ENCODE data around the gene SNRPE.

DNA sequence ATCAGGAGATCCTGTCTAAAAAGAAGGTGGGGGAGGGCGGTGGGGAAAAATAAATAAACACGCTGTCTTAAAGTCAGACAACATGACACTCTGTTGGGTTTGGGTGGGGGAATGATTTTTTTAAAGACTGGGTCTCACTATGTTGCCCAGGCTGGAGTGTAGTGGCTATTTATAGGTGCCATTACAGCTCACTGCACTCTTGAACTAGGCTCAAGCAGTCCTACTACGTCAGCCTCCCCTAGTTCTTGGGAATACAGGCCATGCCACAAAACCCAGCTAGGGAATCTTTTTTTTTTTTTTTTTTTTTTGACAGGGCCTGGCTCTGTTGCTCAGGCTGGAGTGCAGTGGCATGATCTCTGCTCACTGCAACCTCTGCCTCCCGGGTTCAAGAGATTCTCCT is 2.4 kb upstream of the SNRPE start:
- TF ChIP-seq, protein P1, sequence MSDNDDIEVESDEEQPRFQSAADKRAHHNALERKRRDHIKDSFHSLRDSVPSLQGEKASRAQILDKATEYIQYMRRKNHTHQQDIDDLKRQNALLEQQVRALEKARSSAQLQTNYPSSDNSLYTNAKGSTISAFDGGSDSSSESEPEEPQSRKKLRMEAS (IDR thresholded peaks at IDR 0.05; ENCODE audit: insufficient read depth, insufficient read length) = no peak
- TF ChIP-seq, protein P2, sequence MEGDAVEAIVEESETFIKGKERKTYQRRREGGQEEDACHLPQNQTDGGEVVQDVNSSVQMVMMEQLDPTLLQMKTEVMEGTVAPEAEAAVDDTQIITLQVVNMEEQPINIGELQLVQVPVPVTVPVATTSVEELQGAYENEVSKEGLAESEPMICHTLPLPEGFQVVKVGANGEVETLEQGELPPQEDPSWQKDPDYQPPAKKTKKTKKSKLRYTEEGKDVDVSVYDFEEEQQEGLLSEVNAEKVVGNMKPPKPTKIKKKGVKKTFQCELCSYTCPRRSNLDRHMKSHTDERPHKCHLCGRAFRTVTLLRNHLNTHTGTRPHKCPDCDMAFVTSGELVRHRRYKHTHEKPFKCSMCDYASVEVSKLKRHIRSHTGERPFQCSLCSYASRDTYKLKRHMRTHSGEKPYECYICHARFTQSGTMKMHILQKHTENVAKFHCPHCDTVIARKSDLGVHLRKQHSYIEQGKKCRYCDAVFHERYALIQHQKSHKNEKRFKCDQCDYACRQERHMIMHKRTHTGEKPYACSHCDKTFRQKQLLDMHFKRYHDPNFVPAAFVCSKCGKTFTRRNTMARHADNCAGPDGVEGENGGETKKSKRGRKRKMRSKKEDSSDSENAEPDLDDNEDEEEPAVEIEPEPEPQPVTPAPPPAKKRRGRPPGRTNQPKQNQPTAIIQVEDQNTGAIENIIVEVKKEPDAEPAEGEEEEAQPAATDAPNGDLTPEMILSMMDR (IDR thresholded peaks at IDR 0.05; ENCODE audit: extremely low read depth in 1 of 2, insufficient read depth in 1 of 2, low read depth in 1 of 2, low read length in 2 of 2) = no peak
- no peak for TF ChIP-seq POLR2AphosphoS5 (IDR thresholded peaks at IDR 0.05; ENCODE audit: insufficient read depth, low read depth, low read length)
- no peak for TF ChIP-seq MYC (IDR thresholded peaks at IDR 0.05; ENCODE audit: low read depth, low read length)
- TF ChIP-seq POLR2A (IDR thresholded peaks at IDR 0.05; ENCODE audit: low read depth, low read length) = no peak
